Right atrium auricular region (tissue), 2 donors: ENCODE measurements around the gene RAPGEF3. TPM values are rescaled to one million over a fixed set of nuclear protein-coding genes. Genes with fewer than 3 reads are reported as not detected.

Source experiments
- DNase-seq: peaks from one replicate; pipeline ENCODE4 v3.0.0-alpha.2; 2019; ENCODE audit warnings: low spot score
- H3K27ac ChIP-seq, 2 donors: fragments of 200-600 bp; sonication (generic); 1 replicate in 1 of 2; 2 replicates in 1 of 2; pipeline ENCODE4 v1.5.1; 2016 to 2019
- H3K27me3 ChIP-seq, 2 donors: fragments of 200-600 bp; sonication (generic); one replicate each; pipeline versions ENCODE4 v1.5.1 to v1.6.0; 2017 to 2019
- H3K36me3 ChIP-seq: fragments of 200-600 bp; sonication (generic); one replicate; pipeline ENCODE4 v1.5.1; 2016
- H3K4me1 ChIP-seq, 2 donors: fragments of 200-600 bp; sonication (generic); one replicate each; pipeline versions ENCODE4 v1.5.1 to v1.6.0; 2017 to 2019
- H3K4me3 ChIP-seq, 2 donors: fragments of 200-600 bp; sonication (generic); 1 replicate in 1 of 2; 2 replicates in 1 of 2; pipeline ENCODE4 v1.5.1; 2017 to 2019; ENCODE audit warnings: mild to moderate bottlenecking in 1 of 2, moderate library complexity in 1 of 2
- H3K9me3 ChIP-seq, 2 donors: fragments of 200-600 bp; sonication (generic); one replicate each; pipeline ENCODE4 v1.5.1; 2019
- total RNA-seq, 2 donors: library from RNA; depleted of rRNA; stranded (reverse); fragments of >200 nt; gene quantifications; one replicate each; pipeline ENCODE4 v1.1.0, GENCODE V29; 2016
- TF ChIP-seq, protein P1 (sequence below), 2 donors: fragments of 200-600 bp; sonication (generic); IDR thresholded peaks; one replicate each; pipeline ENCODE4 v1.5.1; 2019; ENCODE audit warnings: antibody characterized with exemption in 2 of 2

The RAPGEF3 gene
- total RNA-seq, 2 donors from 2014 or later: 19.8 to 26.8 TPM

DNA sequence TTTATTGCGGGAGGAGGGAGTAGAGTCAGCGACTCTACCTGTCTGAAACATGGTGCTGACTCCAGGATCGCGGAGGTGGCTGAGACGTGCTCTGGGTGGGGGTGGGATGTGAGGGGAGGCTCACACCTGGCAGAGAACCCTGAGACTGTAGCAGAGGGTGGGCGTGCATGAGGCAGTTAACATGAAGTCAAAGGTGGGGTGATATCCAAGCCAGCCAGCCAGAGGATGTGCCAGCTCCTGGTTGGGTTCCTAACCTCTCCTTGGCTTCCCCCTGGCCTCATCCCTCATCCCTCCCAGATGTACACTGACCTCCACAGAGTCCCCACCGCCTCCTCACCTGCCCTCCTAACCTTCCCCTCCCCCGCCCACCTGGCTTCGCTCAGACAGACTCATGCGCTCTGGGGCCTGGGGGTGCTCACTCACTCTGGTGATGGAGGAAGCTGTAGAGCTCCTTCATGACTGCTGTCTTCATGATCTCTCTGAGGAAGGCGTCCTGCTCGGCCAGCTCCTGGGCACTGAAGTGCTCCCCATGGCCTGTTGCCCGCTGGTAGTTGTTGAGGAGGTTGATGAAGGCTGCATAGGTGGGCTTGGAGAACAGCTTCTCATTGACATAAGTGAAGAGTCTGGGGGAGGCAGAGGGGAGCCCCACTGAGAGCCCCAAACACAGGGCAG lies 42.7 kb downstream of the RAPGEF3 start:
- H3K4me1 ChIP-seq: peaks cover 0 to 46% of the 10 kb centered on the region in 2 donors
- peak overlapping the region; percentile 84 to 96 for H3K27ac ChIP-seq
- no peak overlapping the region for H3K4me3 ChIP-seq
- no peaks in the 10 kb centered on the region for H3K36me3 ChIP-seq
- no peaks in the 10 kb centered on the region for H3K27me3 ChIP-seq
- DNase-seq: no peak
- TF ChIP-seq, protein P1, sequence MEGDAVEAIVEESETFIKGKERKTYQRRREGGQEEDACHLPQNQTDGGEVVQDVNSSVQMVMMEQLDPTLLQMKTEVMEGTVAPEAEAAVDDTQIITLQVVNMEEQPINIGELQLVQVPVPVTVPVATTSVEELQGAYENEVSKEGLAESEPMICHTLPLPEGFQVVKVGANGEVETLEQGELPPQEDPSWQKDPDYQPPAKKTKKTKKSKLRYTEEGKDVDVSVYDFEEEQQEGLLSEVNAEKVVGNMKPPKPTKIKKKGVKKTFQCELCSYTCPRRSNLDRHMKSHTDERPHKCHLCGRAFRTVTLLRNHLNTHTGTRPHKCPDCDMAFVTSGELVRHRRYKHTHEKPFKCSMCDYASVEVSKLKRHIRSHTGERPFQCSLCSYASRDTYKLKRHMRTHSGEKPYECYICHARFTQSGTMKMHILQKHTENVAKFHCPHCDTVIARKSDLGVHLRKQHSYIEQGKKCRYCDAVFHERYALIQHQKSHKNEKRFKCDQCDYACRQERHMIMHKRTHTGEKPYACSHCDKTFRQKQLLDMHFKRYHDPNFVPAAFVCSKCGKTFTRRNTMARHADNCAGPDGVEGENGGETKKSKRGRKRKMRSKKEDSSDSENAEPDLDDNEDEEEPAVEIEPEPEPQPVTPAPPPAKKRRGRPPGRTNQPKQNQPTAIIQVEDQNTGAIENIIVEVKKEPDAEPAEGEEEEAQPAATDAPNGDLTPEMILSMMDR (IDR thresholded peaks at IDR 0.05): no peak
- no peaks in the 10 kb centered on the region for H3K9me3 ChIP-seq

DNA sequence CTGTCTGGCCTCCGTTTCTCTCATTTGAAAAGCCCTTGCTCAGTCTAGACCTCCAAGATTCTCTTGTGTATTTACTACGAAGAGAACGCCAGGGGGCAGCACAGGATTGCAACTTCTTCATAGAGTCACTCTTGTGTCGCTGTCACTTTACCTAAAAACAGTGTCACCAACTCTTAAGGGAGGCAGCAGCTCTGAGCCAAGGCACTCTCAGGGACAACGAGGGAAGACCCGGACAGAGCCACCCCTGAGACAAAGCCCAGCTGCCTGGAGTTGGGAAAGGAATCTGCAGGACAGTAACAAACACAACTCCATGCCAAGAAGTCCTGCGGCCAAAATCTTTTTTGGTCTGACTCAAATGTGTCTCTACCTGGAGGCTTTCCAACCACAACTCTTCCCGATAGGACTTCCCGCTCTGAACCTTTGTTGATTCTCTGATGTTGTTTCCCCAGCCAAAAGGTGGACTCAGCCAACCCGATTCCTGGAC lies 43.2 kb downstream of the RAPGEF3 start:
- no peaks in the 10 kb centered on the region for H3K9me3 ChIP-seq
- peak; percentile 82 for DNase-seq
- no peak overlapping the region for H3K4me3 ChIP-seq
- H3K27me3 ChIP-seq: no peaks in the 10 kb centered on the region
- TF ChIP-seq, protein P1 (IDR thresholded peaks at IDR 0.05): peak; percentile 61 to 83
- H3K4me1 ChIP-seq: peaks cover 0 to 46% of the 10 kb centered on the region in 2 donors
- H3K36me3 ChIP-seq: no peaks in the 10 kb centered on the region
- H3K27ac ChIP-seq: peak overlapping the region; percentile 84 to 96

DNA sequence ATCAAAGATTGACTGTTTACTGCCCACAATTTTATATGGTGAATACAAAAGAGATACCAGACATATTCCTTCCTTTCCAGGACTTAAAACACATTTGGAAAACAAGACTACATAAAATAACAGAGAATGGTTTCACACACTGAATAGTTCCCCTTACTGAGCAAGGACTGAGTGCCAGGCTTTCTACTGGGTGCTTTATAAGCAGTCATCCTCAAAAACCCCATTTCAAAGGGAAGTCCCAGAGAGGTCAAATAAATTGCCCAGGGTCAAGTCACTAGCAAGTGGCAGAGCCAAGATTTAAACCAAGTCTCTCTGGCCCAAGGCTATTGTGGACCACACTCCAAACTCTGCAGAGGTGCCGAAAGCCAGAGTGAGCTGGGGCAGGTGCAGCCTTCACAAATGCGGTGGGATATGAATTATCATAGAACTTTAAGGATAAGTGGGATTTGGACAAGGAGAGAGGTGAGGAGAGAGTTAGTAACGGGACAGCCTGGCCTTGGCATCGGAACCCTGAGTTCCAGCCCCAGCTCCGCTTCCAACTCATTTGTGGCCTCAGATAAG lies 43.8 kb downstream of the RAPGEF3 start:
- H3K27ac ChIP-seq: peak overlapping the region; percentile 84 to 96
- no peaks in the 10 kb centered on the region for H3K27me3 ChIP-seq
- no peaks in the 10 kb centered on the region for H3K9me3 ChIP-seq
- no peaks in the 10 kb centered on the region for H3K36me3 ChIP-seq
- TF ChIP-seq, protein P1 (IDR thresholded peaks at IDR 0.05): no peak
- peaks cover 0 to 46% of the 10 kb centered on the region in 2 donors for H3K4me1 ChIP-seq
- no peak for DNase-seq
- H3K4me3 ChIP-seq: no peak overlapping the region

DNA sequence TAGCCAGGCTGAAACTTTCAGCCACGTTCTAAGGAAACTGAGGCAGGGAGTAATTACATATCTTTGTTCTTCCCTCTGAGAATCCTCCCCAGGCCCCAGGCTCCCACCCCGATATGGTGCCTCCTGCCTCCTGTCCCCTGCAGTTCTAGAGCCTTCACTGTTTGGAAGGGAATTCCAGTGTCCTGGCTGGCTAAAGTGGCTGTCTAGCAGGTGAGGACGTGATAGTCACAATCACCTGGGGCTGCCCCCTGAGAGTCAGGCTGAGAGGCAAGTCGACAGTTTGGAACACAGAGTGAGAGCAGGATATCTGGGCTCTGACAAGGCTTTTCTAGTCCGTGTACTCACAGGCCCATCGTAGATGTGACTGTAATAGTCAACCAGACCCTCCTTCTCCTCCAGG lies 46.5 kb downstream of the RAPGEF3 start:
- no peaks in the 10 kb centered on the region for H3K27me3 ChIP-seq
- TF ChIP-seq, protein P1 (IDR thresholded peaks at IDR 0.05): no peak
- no peak for DNase-seq
- no peaks in the 10 kb centered on the region for H3K9me3 ChIP-seq
- no peak overlapping the region for H3K27ac ChIP-seq
- H3K4me3 ChIP-seq: no peak overlapping the region
- peaks cover 0 to 32% of the 10 kb centered on the region in 2 donors for H3K4me1 ChIP-seq
- H3K36me3 ChIP-seq: no peaks in the 10 kb centered on the region

DNA sequence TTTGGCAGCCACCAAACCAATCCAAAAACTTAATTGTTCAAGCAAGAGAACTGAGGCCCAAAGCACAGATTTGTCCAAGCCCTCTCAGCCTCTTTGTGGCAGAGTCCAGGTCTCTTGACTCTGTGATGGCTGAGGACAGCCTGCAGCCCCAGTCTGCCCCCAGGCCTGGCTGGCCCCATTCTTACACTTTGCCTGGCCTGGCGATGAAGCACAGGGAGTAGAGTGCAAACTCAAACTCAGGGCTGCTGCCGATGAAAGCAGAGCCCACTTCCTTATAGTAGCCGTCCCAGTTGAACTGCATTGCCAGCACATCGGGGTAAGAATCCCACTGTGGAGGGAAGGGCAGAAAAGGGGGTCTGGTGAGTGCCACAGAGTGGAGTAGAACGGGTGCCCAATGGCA lies 47.2 kb downstream of the RAPGEF3 start:
- Histone ChIP-seq H3K27me3 (no peaks in the 10 kb centered on the region), H3K9me3 (no peaks in the 10 kb centered on the region), H3K36me3 (no peaks in the 10 kb centered on the region), H3K4me3 (no peak overlapping the region), H3K4me1 (peaks cover 0 to 25% of the 10 kb centered on the region in 2 donors), H3K27ac (no peak overlapping the region)
- no peak for DNase-seq
- TF ChIP-seq, protein P1 (IDR thresholded peaks at IDR 0.05): no peak
